GM12878 (cell line): ENCODE data around the gene SCAI. TPM values are rescaled to one million over a fixed set of nuclear protein-coding genes. Genes with fewer than 3 reads are reported as not detected.
"Not testable (repeated sequence)": the region's sequence is repeated elsewhere in the genome, so short reads cannot be mapped to it uniquely, and the experiment has no call there.

ENCODE experiments used
- ATAC-seq: fragments of 200-7000 bp; cut with Tn5 transposase; 3 replicates; pipeline ENCODE4 v1.9.1; 2020; ENCODE audit warnings: mild to moderate bottlenecking, moderate library complexity
- BruUV-seq: library from RNA; stranded (reverse); fragments of 400-500 nt; replicated peaks from 2 replicates; lab custom pipeline; 2021; lab: Mats Ljungman, UMichigan
- CTCF ChIA-PET: fragments of 300-600 bp; sonication (Branson Sonifier 250); formaldehyde crosslinking; extraction: SDS; loops from one replicate; lab custom pipeline; 2021; ENCODE audit warnings: inconsistent platforms; lab: Yijun Ruan, JAX
- POLR2A ChIA-PET: fragments of 350-600 bp; formaldehyde crosslinking; extraction: SDS; loops from one replicate; lab custom pipeline; 2021; ENCODE audit warnings: inconsistent platforms; lab: Charles Lee
- RAD21 ChIA-PET: fragments of 300-600 bp; sonication (Branson Sonifier 250); formaldehyde crosslinking; loops from one replicate; lab custom pipeline; 2023; ENCODE audit warnings: antibody characterized with exemption; ENCODE audit not compliant: unreplicated experiment; lab: Charles Lee
- SMC1A ChIA-PET: fragments of 300-600 bp; sonication (Branson Sonifier 250); formaldehyde crosslinking; loops from one replicate; lab custom pipeline; 2023; ENCODE audit not compliant: unreplicated experiment, uncharacterized antibody; lab: Charles Lee
- DNase-seq: peaks from one replicate; pipeline ENCODE4 v3.0.0-alpha.2; 2011; ENCODE audit warnings: low read depth, low spot score
- FAIRE-seq: peaks from 3 replicates; lab custom pipeline; 2011; peaks lifted over from hg19 to GRCh38; lab: Jason Lieb, UNC
- H2AFZ ChIP-seq: 2 replicates; pipeline ENCODE4 v1.6.0; 2011; ENCODE audit warnings: low read depth, low read length, control low read depth; ENCODE audit not compliant: control insufficient read depth
- H3K27ac ChIP-seq: 2 replicates; pipeline ENCODE4 v1.5.1; 2011; ENCODE audit warnings: control low read depth; ENCODE audit not compliant: control insufficient read depth, insufficient read depth
- H3K27me3 ChIP-seq, 2 experiments: replicated peaks in 1 of 2; 2 replicates each; pipeline versions ENCODE4 v1.6.0 to v1.6.1; 2011; ENCODE audit warnings: low read length in 1 of 2; ENCODE audit not compliant: control insufficient read depth in 2 of 2, insufficient read depth in 2 of 2
- H3K36me3 ChIP-seq, 2 experiments: 2 replicates each; pipeline ENCODE4 v1.5.1; 2011; ENCODE audit warnings: low read length in 1 of 2; ENCODE audit not compliant: control insufficient read depth in 2 of 2, insufficient read depth in 2 of 2
- H3K4me1 ChIP-seq: 2 replicates; pipeline ENCODE4 v1.6.1; 2011; ENCODE audit warnings: mild to moderate bottlenecking, low read length, moderate library complexity, mixed read lengths; ENCODE audit not compliant: control insufficient read depth, insufficient read depth
- H3K4me2 ChIP-seq: 2 replicates; pipeline ENCODE4 v1.6.0; 2011; ENCODE audit warnings: control low read depth; ENCODE audit not compliant: control insufficient read depth, insufficient read depth
- H3K4me3 ChIP-seq: fragments of 200-600 bp; sonication (generic); 2 replicates; pipeline ENCODE4 v1.5.1; 2016
- H3K79me2 ChIP-seq: 2 replicates; pipeline ENCODE4 v1.6.0; 2011; ENCODE audit warnings: low read length; ENCODE audit not compliant: control insufficient read depth, insufficient read depth
- H3K9ac ChIP-seq: 2 replicates; pipeline ENCODE4 v1.8.0; 2011; ENCODE audit warnings: low read length, control low read depth, mixed read lengths; ENCODE audit not compliant: control insufficient read depth, insufficient read depth
- H3K9me3 ChIP-seq: replicated peaks from 3 replicates; pipeline ENCODE4 v1.5.1; 2011; ENCODE audit warnings: mild to moderate bottlenecking, low read length; ENCODE audit not compliant: control insufficient read depth, insufficient read depth
- H4K20me1 ChIP-seq: 2 replicates; pipeline ENCODE4 v1.6.0; 2011; ENCODE audit not compliant: control insufficient read depth, insufficient read depth
- MYB ChIP-seq: fragments of 150-350 bp; IDR thresholded peaks from 2 replicates; pipeline ENCODE4 v1.6.1; 2014; ENCODE audit warnings: mild to moderate bottlenecking, low read depth, low read length, borderline replicate concordance
- YY1 ChIP-seq: IDR thresholded peaks from 2 replicates; pipeline ENCODE4 v1.6.1; 2011; ENCODE audit warnings: low read depth, mild to moderate bottlenecking, low read length
- WGBS: methylation state at CpG from one replicate; pipeline ENCODE4 v1.1.6; 2016; ENCODE audit warnings: low lambda C conversion rate; ENCODE audit not compliant: insufficient replicate concordance, insufficient coverage; ENCODE audit errors: missing lambda C conversion rate; 5-methylcytosine and 5-hydroxymethylcytosine counted together
- in situ Hi-C: fragments of 300-500 bp; cut with MboI; formaldehyde crosslinking; loops from 9 replicates; pipeline ENCODE4 v1.14.3; 2018; ENCODE audit warnings: mixed read lengths
- intact Hi-C: fragments of 100-400 bp; cut with micrococcal nuclease; formaldehyde crosslinking; loops from one replicate; pipeline ENCODE4 v1.14.2; 2022; ENCODE audit not compliant: unreplicated experiment
- polyA plus RNA-seq, 11 experiments: library from polyadenylated mRNA; depleted of rRNA in 4 of 11; unstranded in 6 of 11; stranded (reverse) in 5 of 11; fragments of >200 nt; fragmentation: Nextera tagmentation in 4 of 11; fragmentation: Illumina TruSeq in 1 of 11; extraction: Ambion mirVana in 4 of 11; extraction: Trizol in 1 of 11; gene quantifications; 1 replicate in 1 of 11; 2 replicates in 10 of 11; pipeline versions ENCODE4 v1.2.1 to v1.2.3, GENCODE V29; 2011 to 2016; ENCODE audit warnings: inconsistent platforms in 2 of 11, missing spikeins in 2 of 11, low read depth in 1 of 11
- total RNA-seq, 4 experiments: library from RNA; depleted of rRNA in 3 of 4; stranded (reverse); fragments of >200 nt in 3 of 4; fragmentation: Illumina TruSeq in 1 of 4; extraction: Trizol in 1 of 4; gene quantifications; 2 replicates each; pipeline versions ENCODE4 v1.2.1 to v1.2.3, GENCODE V29; 2013 to 2021
- TF ChIP-seq, protein P1 (sequence below): IDR thresholded peaks from 2 replicates; pipeline ENCODE4 v1.6.1; 2011; ENCODE audit warnings: mild to moderate bottlenecking, low read depth, low read length, moderate library complexity; ENCODE audit not compliant: insufficient replicate concordance
- TF ChIP-seq, protein P2 (sequence below): fragments of 450-650 bp; IDR thresholded peaks from 2 replicates; pipeline ENCODE4 v1.6.1; 2018; ENCODE audit warnings: borderline replicate concordance, mild to moderate bottlenecking; ENCODE audit not compliant: partially characterized antibody
- TF ChIP-seq, protein P3 (sequence below): fragments of 450-650 bp; IDR thresholded peaks from 2 replicates; pipeline ENCODE4 v1.6.1; 2016; ENCODE audit warnings: mild to moderate bottlenecking

SCAI gene
- total and polyA plus RNA-seq, 10 of the 15 experiments (the other 5 are each of a cell fraction or from before 2014, with no cell fraction given), result 0.52 to 8.8 (median 5.1) TPM

DNA sequence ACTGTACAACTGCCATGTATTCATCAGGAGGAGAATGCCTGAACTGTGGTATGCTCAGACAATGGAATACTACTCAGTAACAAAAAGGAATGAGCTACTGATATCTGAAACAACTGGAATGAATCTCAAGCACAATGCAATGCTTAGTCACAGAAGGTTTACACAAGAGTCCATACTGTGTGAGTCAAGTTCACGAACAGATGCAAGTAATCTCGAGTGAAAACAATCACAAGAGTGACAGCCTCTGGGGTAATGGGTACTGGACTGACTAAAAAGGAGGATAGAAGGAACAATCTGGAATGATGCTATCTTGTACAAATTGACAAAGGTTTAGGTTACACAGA is 182.9 kb downstream of the SCAI start (continued):
- TF ChIP-seq, protein P1, sequence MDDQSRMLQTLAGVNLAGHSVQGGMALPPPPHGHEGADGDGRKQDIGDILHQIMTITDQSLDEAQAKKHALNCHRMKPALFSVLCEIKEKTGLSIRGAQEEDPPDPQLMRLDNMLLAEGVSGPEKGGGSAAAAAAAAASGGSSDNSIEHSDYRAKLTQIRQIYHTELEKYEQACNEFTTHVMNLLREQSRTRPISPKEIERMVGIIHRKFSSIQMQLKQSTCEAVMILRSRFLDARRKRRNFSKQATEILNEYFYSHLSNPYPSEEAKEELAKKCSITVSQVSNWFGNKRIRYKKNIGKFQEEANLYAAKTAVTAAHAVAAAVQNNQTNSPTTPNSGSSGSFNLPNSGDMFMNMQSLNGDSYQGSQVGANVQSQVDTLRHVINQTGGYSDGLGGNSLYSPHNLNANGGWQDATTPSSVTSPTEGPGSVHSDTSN, result no peak
- TF ChIP-seq, protein P2, sequence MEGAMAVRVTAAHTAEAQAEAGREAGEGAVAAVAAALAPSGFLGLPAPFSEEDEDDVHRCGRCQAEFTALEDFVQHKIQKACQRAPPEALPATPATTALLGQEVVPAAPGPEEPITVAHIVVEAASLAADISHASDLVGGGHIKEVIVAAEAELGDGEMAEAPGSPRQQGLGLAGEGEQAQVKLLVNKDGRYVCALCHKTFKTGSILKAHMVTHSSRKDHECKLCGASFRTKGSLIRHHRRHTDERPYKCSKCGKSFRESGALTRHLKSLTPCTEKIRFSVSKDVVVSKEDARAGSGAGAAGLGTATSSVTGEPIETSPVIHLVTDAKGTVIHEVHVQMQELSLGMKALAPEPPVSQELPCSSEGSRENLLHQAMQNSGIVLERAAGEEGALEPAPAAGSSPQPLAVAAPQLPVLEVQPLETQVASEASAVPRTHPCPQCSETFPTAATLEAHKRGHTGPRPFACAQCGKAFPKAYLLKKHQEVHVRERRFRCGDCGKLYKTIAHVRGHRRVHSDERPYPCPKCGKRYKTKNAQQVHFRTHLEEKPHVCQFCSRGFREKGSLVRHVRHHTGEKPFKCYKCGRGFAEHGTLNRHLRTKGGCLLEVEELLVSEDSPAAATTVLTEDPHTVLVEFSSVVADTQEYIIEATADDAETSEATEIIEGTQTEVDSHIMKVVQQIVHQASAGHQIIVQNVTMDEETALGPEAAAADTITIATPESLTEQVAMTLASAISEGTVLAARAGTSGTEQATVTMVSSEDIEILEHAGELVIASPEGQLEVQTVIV, result no peak
- no peak for TF ChIP-seq YY1
- TF ChIP-seq MYB, result no peak
- TF ChIP-seq, protein P3, sequence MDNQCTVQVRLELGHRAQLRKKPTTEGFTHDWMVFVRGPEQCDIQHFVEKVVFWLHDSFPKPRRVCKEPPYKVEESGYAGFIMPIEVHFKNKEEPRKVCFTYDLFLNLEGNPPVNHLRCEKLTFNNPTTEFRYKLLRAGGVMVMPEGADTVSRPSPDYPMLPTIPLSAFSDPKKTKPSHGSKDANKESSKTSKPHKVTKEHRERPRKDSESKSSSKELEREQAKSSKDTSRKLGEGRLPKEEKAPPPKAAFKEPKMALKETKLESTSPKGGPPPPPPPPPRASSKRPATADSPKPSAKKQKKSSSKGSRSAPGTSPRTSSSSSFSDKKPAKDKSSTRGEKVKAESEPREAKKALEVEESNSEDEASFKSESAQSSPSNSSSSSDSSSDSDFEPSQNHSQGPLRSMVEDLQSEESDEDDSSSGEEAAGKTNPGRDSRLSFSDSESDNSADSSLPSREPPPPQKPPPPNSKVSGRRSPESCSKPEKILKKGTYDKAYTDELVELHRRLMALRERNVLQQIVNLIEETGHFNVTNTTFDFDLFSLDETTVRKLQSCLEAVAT, result no peak

DNA sequence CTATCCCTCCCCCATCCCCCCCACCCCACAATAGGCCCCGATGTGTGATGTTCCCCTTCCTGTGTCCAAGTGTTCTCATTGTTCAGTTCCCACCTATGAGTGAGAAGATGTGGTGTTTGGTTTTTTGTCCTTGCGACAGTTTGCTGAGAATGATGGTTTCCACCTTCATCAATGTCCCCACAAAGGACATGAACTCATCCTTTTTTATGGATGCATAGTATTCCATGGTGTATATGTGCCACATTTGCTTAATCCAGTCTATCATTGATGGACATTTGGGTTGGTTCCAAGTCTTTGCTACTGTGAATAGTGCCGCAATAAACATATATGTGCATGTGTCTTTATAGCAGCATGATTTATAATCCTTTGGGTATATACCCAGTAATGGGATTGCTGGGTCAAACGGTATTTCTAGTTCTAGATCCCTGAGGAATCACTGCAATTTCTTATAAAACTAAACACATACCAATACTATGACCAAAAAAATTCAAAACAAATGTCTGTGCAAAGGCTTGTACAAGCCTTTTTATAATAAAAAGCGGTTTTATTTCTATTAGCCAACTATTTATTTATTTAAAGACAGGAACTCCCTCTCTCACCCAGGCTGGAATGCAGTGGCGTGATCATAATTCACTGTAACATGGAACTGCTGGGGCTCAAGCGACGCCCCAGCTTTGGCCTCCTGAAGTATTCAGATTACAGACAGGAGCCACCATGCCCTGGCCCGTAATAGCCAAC is 183.5 kb downstream of the SCAI start:
- RAD21 ChIA-PET, result interaction anchor here (0.7 kb wide), 1 partner anchor 356 kb away, joined by 4 read pairs; no protein-coding TSS in a partner anchor
- H3K4me2 ChIP-seq, BruUV-seq, DNase-seq, H3K9ac ChIP-seq, H3K27ac ChIP-seq, H2AFZ ChIP-seq, H3K4me3 ChIP-seq, H3K36me3 ChIP-seq, H3K9me3 ChIP-seq, H3K4me1 ChIP-seq, ATAC-seq, H3K79me2 ChIP-seq, FAIRE-seq, H3K27me3 ChIP-seq, H4K20me1 ChIP-seq, in situ Hi-C loops, intact Hi-C loops, CTCF ChIA-PET: not testable (repeated sequence)
- WGBS, result 97% methylated on average over 8 of the region's 9 CpGs
- SMC1A ChIA-PET, result interaction anchor here (0.7 to 1.1 kb wide), 2 partner anchors 119 to 183 kb away, joined by 3 read pairs; no protein-coding TSS in a partner anchor
- POLR2A ChIA-PET, result interaction anchor here (1.2 kb wide), 1 partner anchor 29 kb away, joined by 4 read pairs; no protein-coding TSS in a partner anchor
